ENCODE measurements around the gene NT5C.
"Not testable (repeated sequence)": the region's sequence is repeated elsewhere in the genome, so short reads cannot be mapped to it uniquely, and the experiment has no call there.

The NT5C gene

GRCh38 chr17:75133001-75133400 lies 1.5 kb upstream of the NT5C start:
- Histone ChIP-seq H4K20me1 (ENCODE audit: insufficient read depth, low read length, poor library complexity, severe bottlenecking) (peaks cover 30% of the 10 kb centered on the region), H3K79me2 (ENCODE audit: insufficient read depth, low read length) (peaks cover 52% of the 10 kb centered on the region), H3K27me3 (ENCODE audit: insufficient read depth, low read length, poor library complexity, severe bottlenecking) (no peaks in the 10 kb centered on the region), H3K9me2 (replicated peaks; ENCODE audit: low read depth, low read length) (no peaks in the 10 kb centered on the region), H3K4me3 (ENCODE audit: low read length, poor library complexity, severe bottlenecking) (no peak overlapping the region), H2AFZ (ENCODE audit: low read length) (no peak overlapping the region), H3F3A (ENCODE audit: low read depth) (peaks cover 24% of the 10 kb centered on the region; the same call in 1 of the 2 replicates), H3K4me1 (ENCODE audit: insufficient read depth, low read length, poor library complexity, severe bottlenecking) (peaks cover 12% of the 10 kb centered on the region), H3K9me3 (ENCODE audit: insufficient read depth, low read depth, low read length) (no peaks in the 10 kb centered on the region), H3K4me2 (ENCODE audit: low read depth, low read length, poor library complexity, severe bottlenecking) (no peak overlapping the region), H3K36me3 (ENCODE audit: insufficient read depth, low read length) (peaks cover 26% of the 10 kb centered on the region; the same call in 1 of the 2 replicates), H3K9ac (ENCODE audit: low read depth, low read length, poor library complexity, severe bottlenecking) (no peak overlapping the region)
- no peak for TF ChIP-seq CTCF (conservative IDR thresholded peaks at IDR 0.05; ENCODE audit: low read length)
- TF ChIP-seq EZH2phosphoT487 (IDR thresholded peaks at IDR 0.05; ENCODE audit: borderline replicate concordance) = no peak

DNA sequence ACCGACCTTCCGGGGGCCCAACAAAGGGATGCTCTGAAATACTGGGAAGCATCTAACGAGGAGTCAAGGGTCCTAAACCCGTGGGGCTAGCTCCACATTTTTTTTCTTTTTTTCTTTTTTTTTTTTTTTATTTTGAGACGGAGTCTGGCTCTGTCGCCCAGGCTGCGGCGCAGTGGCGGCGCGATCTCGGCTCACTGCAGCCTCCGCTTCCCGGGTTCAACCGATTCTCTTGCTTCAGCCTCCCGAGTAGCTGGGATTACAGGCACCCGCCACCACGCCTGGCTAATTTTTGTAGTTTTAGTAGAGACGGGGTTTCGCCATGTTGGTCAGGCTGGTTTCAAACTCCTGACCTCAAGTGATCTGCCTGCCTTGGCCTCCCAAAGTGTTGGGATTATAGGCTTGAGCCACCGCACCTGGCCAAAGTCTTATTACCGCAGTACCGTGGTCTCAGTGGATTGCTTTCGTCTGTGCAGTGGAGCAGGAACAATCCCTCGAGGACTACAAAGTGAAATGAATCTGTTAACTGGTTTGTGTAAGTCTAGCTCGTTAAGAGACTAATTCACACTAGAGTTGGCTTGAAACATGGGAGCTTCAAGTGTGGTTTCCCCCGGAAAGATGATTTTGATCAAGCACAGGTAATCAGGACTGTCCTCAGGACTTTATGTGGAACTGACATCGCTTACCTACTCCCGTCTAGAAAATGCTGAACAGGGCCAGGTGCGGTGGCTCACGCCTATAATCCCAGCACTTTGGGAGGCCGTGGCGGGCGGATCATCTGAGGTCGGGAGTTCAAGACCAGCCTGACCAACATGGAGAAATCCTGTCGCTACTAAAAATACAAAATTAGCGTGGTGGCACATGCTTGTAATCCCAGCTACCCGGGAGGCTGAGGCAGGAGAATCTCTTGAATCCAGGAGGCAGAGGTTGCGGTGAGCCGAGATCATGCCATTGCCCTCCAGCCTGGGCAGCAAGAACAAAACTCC lies 767 bp upstream of the NT5C start:
- Histone ChIP-seq H4K20me1 (ENCODE audit: insufficient read depth, low read length, poor library complexity, severe bottlenecking) (peaks cover 27% of the 10 kb centered on the region), H3K4me3 (ENCODE audit: low read length, poor library complexity, severe bottlenecking) (peak overlapping the region; percentile 85), H3K9ac (ENCODE audit: low read depth, low read length, poor library complexity, severe bottlenecking) (peak overlapping the region; percentile 92), H3K4me2 (ENCODE audit: low read depth, low read length, poor library complexity, severe bottlenecking) (peak overlapping the region; percentile 82), H2AFZ (ENCODE audit: low read length) (peak overlapping the region; percentile 68), H3F3A (ENCODE audit: low read depth) (peaks cover 24% of the 10 kb centered on the region; the same call in 1 of the 2 replicates), H3K4me1 (ENCODE audit: insufficient read depth, low read length, poor library complexity, severe bottlenecking) (peaks cover 12% of the 10 kb centered on the region), H3K36me3 (ENCODE audit: insufficient read depth, low read length) (peaks cover 26% of the 10 kb centered on the region; the same call in 1 of the 2 replicates), H3K79me2 (ENCODE audit: insufficient read depth, low read length) (peaks cover 46% of the 10 kb centered on the region)
- not testable (repeated sequence) for H3K9me2 ChIP-seq (replicated peaks; ENCODE audit: low read depth, low read length); H3K27me3 ChIP-seq (ENCODE audit: insufficient read depth, low read length, poor library complexity, severe bottlenecking); H3K9me3 ChIP-seq (ENCODE audit: insufficient read depth, low read depth, low read length)

- Histone ChIP-seq H3K4me2 (ENCODE audit: low read depth, low read length, poor library complexity, severe bottlenecking) (peak overlapping the region; percentile 82), H3K4me3 (ENCODE audit: low read length, poor library complexity, severe bottlenecking) (peak overlapping the region; percentile 85), H3K9me3 (ENCODE audit: insufficient read depth, low read depth, low read length) (no peaks in the 10 kb centered on the region), H3K9me2 (replicated peaks; ENCODE audit: low read depth, low read length) (no peaks in the 10 kb centered on the region), H3F3A (ENCODE audit: low read depth) (peaks cover 18% of the 10 kb centered on the region; the same call in 1 of the 2 replicates), H3K79me2 (ENCODE audit: insufficient read depth, low read length) (peaks cover 32% of the 10 kb centered on the region), H3K36me3 (ENCODE audit: insufficient read depth, low read length) (peaks cover 19% of the 10 kb centered on the region; the same call in 1 of the 2 replicates), H3K9ac (ENCODE audit: low read depth, low read length, poor library complexity, severe bottlenecking) (peak overlapping the region; percentile 92), H3K4me1 (ENCODE audit: insufficient read depth, low read length, poor library complexity, severe bottlenecking) (peaks cover 12% of the 10 kb centered on the region), H4K20me1 (ENCODE audit: insufficient read depth, low read length, poor library complexity, severe bottlenecking) (peaks cover 19% of the 10 kb centered on the region), H3K27me3 (ENCODE audit: insufficient read depth, low read length, poor library complexity, severe bottlenecking) (no peaks in the 10 kb centered on the region), H2AFZ (ENCODE audit: low read length) (peak overlapping the region; percentile 68)
- TF ChIP-seq EZH2phosphoT487 (IDR thresholded peaks at IDR 0.05; ENCODE audit: borderline replicate concordance) (no peak), CTCF (conservative IDR thresholded peaks at IDR 0.05; ENCODE audit: low read length) (peak; percentile 69)
These were observed 787 bp downstream of the NT5C start for GRCh38 chr17:75130632-75131277.
